GM18867 (cell line): ENCODE measurements around the gene PSKH1.
"Not testable (repeated sequence)": the region's sequence is repeated elsewhere in the genome, so short reads cannot be mapped to it uniquely, and the experiment has no call there.

Experiments
- ATAC-seq: cut with Tn5 transposase; IDR thresholded peaks from one replicate; pipeline ENCODE4 v1.9.1; 2021; ENCODE audit warnings: mild to moderate bottlenecking, moderate library complexity; ENCODE audit not compliant: unreplicated experiment

The PSKH1 gene

GRCh38 chr16:67937713-67938112 is 44.7 kb downstream of the PSKH1 start:
- ATAC-seq: not testable (repeated sequence)

- ATAC-seq: no peak
Observed at GRCh38 chr16:67939507-67940445, 46.7 kb downstream of the PSKH1 start.

- ATAC-seq: no peak
Observed at GRCh38 chr16:67940446-67941089, 47.5 kb downstream of the PSKH1 start.

GRCh38 chr16:67941469-67942199 is 48.6 kb downstream of the PSKH1 start:
- no peak for ATAC-seq

- peak; percentile 43 for ATAC-seq
Observed at GRCh38 chr16:67942200-67942509, 49.1 kb downstream of the PSKH1 start.

- no peak for ATAC-seq
Observed at GRCh38 chr16:67942510-67943255, 49.6 kb downstream of the PSKH1 start.

- ATAC-seq: no peak
Observed at GRCh38 chr16:67943256-67943618, 50.2 kb downstream of the PSKH1 start.

GRCh38 chr16:67943619-67944504 is 50.8 kb downstream of the PSKH1 start, which contains the start of gene LCAT:
TSS of gene LCAT (minus strand) at chr16:67944120. CDS start at chr16:67944101, 19 bp downstream.
- ATAC-seq: no peak

GRCh38 chr16:67944690-67945391 is 51.8 kb downstream of the PSKH1 start:
- no peak for ATAC-seq

- ATAC-seq: no peak
Observed at GRCh38 chr16:67945392-67945933, 52.4 kb downstream of the PSKH1 start.

GRCh38 chr16:67946128-67946569 is 53.1 kb downstream of the PSKH1 start:
- no peak for ATAC-seq

- ATAC-seq: no peak
Observed at GRCh38 chr16:67946966-67947558, 54.0 kb downstream of the PSKH1 start.

GRCh38 chr16:67948015-67948414 is 55.0 kb downstream of the PSKH1 start:
- ATAC-seq: no peak

- ATAC-seq: no peak
Observed at GRCh38 chr16:67949645-67950044, 56.6 kb downstream of the PSKH1 start.

GRCh38 chr16:67950335-67950843 is 57.3 kb downstream of the PSKH1 start:
- ATAC-seq: no peak

GRCh38 chr16:67951485-67951884 is 58.4 kb downstream of the PSKH1 start:
- ATAC-seq: no peak

- ATAC-seq: no peak
Observed at GRCh38 chr16:67953641-67954375, 60.8 kb downstream of the PSKH1 start.
